Activated CD4-positive, alpha-beta T cell treated with anti-CD3 and anti-CD28 coated beads for 24 hours (primary cell): Measurements from ENCODE around the gene LMX1B.
"Not testable (repeated sequence)": the region's sequence is repeated elsewhere in the genome, so short reads cannot be mapped to it uniquely, and the experiment has no call there.

Source experiments
- DNase-seq, 2 donors: peaks; one replicate each; pipeline ENCODE4 v3.0.0-alpha.2; 2020; ENCODE audit warnings: low read depth in 2 of 2

LMX1B gene

GRCh38 chr9:126613651-126614050, at the start of gene LMX1B:
LMX1B (plus strand) TSS chr9:126613928; CDS start chr9:126614450, 522 bp downstream.
- DNase-seq: no peak

GRCh38 chr9:126564128-126564527, 49.6 kb upstream of the LMX1B start:
- no peak for DNase-seq

DNA sequence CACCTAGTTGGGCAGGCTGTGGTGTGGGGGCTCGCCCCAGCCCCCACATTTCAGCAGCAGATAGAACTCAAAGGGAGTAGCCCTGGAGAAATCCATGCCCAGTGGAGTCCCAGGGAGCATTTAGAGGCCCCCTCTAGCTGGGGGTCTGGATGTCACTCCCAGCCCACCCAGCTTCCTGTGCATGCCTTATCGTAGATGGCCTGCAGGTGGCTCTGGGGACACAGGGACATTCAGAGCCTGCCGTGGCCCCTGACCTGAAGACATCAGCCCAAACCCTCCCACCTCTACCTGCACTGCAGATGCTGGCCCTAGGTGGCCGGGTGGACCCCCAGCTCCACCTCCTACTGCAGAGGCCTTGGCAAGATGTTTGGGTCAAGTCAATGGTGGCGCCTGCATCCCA, 49.0 kb upstream of the LMX1B start:
- DNase-seq: no peak

- no peak for DNase-seq
Measured at GRCh38 chr9:126565336-126566128, 48.2 kb upstream of the LMX1B start.

DNA sequence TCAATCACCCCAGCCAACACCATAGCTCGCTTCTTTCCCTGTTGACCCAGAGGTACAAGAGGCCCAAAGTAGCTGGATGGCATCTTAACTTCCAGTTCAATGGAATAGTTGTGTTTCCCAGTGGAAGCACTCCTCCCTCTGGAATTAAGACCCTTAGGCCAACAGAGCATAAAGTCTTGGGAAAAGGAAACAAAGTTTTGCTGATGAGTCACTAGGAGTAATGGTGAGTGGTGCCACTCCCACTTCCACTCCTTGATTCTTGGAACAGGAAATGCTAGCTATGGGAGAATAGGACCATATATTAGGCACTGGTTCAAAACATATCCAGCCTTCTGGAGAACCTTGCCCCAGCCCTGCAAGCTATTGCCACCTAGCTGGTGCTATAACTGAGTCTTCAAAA, 44.7 kb upstream of the LMX1B start:
- DNase-seq: no peak

GRCh38 chr9:126578029-126578428, 35.7 kb upstream of the LMX1B start:
- no peak for DNase-seq

- DNase-seq: not testable (repeated sequence)
Measured at GRCh38 chr9:126580319-126580718, 33.4 kb upstream of the LMX1B start.

DNA sequence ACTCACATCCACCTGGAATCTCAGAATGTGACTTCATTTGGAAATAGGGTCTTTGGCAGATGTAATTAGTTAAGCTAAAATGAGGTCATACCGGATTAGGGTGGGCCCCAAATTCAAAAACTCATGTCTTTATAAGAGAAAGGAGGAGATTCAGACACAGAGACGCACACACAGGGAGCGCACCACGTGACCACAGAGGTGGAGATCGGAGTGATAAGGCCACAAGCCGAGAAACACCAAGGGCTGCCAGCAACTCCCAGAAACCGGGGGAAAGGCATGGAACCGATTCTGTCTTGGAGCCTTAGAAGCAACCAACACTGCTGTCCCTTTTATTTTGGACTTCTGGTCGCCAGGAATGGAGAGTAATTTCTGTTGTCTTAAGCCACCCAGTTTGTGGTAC, 31.8 kb upstream of the LMX1B start:
- DNase-seq: no peak

DNA sequence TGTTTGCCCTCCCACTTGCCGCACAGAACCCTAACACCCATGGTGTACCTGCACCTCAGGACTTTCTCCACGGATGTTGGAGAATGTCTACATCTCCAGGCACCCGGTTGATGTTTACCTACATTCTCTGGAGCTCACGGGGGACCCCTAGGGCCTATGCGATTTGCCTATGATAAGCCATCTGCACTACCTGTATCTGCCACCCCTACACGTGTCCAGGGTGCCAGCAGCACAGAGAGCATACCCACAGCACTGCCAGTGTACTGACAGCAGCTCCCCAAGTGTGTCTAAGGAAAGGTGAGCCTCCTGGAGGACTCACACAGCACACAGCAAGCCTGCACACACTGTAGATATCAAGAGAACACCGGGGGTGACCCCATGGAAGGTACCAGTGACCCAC, 31.3 kb upstream of the LMX1B start:
- DNase-seq: no peak

DNA sequence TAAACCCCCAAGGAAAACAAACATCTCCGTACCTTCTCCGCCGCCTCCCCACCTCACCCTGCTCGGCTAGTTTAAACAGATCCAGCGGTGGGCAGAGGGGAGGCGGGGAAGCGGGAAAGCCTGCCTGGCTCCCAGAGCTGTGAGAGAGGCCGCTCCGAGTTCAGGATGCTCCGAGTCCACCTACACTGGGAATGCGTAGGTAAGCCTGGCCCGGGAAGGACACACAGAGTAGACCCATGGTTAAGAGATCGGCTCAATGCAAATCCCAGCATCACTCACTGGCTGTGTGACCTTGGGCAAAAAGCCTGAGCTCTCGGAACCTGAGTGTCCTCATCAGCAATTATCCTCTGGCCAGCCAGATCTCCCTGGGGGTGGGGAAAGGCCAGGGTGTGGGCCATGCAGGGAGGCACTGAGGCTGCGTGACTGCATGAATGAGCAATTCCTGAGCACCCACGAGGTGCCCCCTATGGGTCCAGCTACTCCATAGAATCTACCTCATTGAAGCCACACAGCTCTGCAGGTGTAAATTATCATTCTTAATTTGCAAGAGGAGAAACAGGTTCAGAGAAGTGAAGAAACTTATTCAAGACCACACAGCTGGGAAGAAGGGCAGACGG, 30.5 kb upstream of the LMX1B start:
- no peak for DNase-seq

DNA sequence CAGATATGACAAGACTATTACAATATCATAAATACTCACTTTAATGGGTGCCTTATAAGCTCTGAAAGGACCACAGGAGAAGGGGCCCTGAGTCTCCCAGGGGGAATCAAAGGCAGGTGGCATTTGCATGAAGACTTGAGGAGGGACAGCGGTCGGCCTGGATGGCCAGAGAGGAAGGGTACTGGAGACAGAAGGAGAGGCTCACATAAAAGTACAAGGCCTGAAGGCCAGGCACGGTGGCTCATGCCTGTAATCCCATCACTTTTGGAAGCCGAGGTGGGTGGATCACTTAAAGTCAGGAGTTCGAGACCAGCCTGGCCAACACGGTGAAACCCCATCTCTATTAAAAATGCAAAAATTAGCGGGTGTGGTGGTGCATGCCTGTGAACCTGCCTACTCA, 29.1 kb upstream of the LMX1B start:
- no peak for DNase-seq

GRCh38 chr9:126586236-126586635, 27.5 kb upstream of the LMX1B start:
- DNase-seq: no peak

GRCh38 chr9:126587187-126588185, 26.2 kb upstream of the LMX1B start:
- no peak for DNase-seq

GRCh38 chr9:126588491-126589168, 25.1 kb upstream of the LMX1B start:
- DNase-seq: no peak

- DNase-seq: no peak
Measured at GRCh38 chr9:126589349-126589748, 24.4 kb upstream of the LMX1B start.

DNA sequence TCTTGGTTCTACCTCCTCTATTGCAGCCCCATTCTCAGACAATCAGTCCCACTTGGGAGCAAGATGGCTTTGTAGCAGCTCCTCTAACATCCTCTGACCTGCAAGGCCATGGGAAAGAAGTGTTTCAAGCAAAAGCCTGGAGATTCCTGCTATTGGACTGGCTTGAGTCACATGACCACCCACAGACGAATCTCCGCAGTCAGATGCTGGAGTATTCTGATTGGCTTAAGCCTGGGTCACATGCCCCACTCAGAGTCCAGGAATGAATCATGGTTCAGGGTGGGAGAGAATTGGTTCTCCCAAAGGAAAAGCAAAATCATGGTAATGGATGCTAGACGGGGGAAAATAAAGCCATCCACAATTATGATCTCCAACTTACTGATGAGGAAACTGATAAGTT, 22.6 kb upstream of the LMX1B start:
- DNase-seq: no peak

DNA sequence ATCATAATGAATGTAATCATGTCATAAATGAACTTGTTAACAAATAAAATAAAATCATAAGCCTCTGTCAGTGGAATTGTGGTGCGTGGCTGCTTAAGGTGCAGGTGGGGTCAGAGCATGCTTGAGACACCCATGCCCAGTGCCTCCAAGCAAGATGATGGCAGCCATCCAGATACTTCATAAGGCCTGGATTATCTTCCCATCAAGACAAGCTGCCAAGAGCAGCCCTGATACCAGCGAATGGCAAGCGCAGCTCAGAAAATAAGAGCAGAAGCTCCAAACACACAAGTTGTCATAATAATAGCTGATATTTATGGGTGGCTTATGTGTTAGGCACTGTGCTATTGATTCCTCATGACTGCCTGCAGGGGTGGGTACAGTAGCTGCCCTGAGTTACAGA, 21.8 kb upstream of the LMX1B start:
- DNase-seq: no peak

GRCh38 chr9:126592461-126592860, 21.3 kb upstream of the LMX1B start:
- no peak for DNase-seq

- no peak for DNase-seq
Measured at GRCh38 chr9:126595982-126596381, 17.7 kb upstream of the LMX1B start.

DNA sequence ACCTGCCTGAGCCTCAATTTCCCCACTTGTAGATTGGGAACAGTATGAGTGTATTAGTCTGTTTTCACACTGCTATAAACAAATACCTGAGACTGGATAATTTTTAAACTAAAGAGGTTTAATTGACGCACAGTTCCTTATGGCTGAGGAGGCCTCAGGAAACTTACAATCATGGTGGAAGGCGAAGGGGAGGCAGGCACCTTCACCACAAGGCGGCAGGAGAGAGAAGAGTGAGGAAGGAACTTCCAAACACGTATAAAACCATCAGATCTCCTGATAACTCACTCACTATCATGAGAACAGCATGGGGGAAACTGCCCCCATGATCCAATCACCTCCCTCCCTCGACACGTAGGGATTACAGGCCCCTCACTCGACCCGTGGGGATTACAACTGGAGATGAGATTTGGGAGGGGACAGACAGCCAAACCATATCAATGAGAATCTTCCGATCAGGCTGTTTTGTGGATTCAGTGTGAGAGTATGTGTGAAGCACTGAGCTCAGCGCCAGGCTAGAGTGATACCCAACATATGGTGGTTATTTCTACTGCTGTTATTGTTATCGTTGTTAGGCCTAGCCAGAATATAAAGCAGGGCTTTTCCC, 14.6 kb upstream of the LMX1B start:
- DNase-seq: no peak
